GM19238 (cell line): ENCODE results near the gene ACSS3.

Source experiments
- DNase-seq: peaks from one replicate; pipeline ENCODE4 v3.0.0; 2011; ENCODE audit warnings: low spot score; ENCODE audit not compliant: insufficient read length

ACSS3 gene

DNA sequence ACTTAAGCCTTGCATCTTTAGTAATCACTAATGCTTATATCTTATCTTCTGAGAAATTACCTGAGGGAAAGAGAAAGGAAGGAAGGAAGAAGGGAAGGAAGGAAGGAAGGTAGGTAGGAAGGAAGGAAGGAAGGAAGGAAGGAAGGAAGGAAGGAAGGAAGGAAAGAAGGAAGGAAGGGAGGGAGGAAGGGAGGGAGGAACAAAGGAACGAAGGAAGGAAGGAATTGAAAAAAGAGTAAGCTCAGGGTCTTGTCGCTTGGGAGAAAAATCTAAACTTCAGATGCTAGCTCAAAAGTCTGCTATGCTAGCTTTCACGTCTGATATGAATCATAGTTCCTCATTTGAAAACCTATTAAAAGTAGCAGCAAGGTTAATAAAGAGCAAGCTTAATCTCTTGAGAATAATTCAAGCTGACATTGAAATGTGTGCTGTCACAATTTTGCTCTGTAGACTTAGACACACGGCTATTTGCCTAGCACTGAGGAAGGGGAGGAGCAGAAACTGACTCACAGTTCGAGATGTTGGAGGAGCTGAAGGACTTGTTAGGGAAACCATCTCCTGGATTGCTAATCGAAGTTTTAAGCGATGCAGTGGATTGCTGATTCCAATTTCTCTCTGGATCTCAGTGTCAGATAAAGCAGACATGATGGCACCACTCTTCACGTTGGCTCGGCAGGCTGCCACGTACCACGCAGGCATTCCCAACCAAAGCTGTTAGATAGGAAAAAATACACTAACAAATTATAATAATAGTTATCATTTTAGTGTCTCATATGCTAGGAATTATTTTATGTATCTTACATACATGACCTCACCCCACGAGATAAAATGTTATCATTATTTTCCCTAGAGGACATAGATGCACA is 216.7 kb downstream of the ACSS3 start:
- no peak for DNase-seq

GRCh38 chr12:81295251-81295650 is 217.4 kb downstream of the ACSS3 start:
- DNase-seq: no peak

GRCh38 chr12:81296556-81297305 is 218.9 kb downstream of the ACSS3 start:
- DNase-seq: no peak

DNA sequence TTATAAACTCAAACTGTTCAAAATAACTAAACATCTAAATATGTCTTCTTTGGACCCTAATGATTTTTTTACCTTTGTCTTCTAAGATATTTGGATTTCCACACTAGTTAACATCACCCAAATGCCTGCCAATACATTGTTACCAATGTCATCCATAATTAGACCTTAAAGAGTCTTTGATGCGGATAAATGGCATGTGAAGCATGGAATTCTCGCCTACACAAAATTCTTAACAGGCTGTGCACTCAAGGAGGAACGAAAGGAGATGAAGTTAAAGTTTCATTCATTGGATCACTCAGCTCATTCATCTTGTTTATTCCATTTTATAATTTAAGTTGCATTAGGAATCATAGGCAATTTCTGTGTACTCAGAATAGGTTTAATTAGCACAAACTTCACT is 219.7 kb downstream of the ACSS3 start:
- DNase-seq: no peak

GRCh38 chr12:81300454-81300853 is 222.6 kb downstream of the ACSS3 start:
- no peak for DNase-seq

GRCh38 chr12:81303935-81304334 is 226.1 kb downstream of the ACSS3 start:
- no peak for DNase-seq
